Measurements from ENCODE around the gene COASY.
A peak's percentile ranks its signal among the peaks of the same experiment; 100 is the strongest.

Gene COASY

DNA sequence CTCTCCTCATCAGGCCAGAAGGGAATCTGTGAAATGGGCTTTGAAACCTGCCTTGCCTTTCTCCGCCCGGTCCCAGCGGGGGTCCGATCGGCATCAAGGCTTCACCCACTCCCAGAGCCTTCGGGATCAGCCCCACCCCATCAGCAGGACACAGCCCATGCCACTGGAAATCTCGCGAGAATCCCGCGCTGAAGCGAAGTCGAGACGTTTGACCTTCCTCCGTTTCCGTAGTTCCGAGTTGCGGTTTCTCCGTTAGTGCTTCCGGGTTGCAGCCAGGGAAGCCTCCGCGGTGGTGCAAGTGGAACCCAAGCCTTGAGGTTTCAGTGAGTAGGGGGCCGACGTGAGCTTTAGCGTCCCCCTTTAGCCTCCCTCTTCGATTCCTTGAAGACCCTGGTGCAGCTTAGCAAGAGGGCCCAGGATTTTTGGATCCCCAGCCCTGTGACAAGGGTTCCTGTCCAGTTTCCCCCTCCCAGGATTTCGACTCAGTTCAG is at the start of gene COASY:
Gene COASY (plus strand): TSS at position 252 of the 491 bp plus-strand sequence. CDS start 475 bp downstream, outside the sequence.
- FAIRE-seq (peak; percentile 93), DNase-seq (ENCODE audit: extremely low spot score, insufficient read length, low read depth) (peak; percentile 96)

DNA sequence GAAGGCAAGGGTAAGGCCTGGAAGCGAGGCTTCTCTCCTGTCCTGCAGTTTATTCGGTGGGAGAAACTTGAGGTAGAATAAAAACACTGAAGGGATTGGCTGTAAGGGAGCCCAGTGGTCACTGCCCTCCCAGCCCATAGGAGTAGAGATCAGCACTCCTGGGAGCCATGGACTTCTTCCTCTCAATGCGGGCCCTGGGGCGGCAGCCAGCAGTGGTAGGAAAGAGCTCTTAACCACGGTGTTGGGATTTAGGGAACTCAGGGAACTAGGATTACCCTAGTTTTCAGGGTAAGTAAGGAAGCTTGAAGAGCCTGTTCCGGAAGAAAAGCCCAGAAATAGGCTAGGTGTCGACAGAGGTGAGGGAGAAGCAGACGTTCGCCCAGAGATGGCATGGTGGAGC is 49.7 kb upstream of the COASY start:
- DNase-seq (ENCODE audit: extremely low spot score, insufficient read length, low read depth), result no peak
- FAIRE-seq, result no peak

DNA sequence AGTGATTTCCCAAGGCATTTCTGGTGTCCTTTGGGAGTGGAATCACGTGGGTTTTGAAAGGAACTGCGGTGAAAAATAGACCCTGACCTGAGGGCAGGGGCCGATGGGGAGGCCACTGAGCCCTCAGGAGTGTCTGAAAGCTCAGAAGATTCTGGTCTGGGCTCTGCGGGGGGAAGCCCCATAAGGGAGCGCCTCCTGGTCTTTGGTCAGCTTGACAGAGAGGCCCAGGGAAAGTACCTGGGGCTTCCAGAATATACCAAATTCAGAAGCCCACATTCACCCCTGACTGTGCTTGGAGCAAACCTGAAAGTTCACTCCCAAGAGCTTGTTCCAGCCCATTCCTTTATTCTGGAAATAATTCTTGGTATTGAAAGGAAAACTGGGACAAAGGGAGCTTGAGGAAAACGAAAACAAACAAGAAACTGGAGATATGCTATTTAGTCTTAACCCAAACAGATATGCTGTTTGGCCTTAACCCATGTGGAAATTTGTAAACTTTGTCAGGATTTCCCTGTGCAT is 49.2 kb upstream of the COASY start:
- peak; percentile 74 for FAIRE-seq
- peak; percentile 44 for DNase-seq (ENCODE audit: extremely low spot score, insufficient read length, low read depth)

DNA sequence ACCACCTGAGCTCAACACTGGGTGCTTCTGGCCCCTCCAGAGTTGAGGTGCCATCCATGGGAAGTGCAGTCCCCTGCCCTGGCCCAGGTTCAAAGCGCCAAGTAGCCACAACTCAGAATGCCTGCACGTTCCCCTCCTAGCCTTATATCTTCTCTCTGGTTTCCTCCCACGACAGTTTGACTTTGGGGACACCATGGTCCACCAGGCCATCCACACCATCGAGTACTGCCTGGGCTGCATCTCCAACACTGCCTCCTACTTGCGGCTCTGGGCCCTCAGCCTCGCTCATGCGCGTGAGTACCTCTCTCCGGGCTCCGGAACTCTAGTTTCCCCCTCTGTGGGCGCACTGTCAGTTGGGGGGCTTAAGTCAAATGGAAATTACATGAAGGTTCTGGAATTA is 48.3 kb upstream of the COASY start:
- FAIRE-seq, result no peak
- DNase-seq (ENCODE audit: extremely low spot score, insufficient read length, low read depth), result no peak

DNA sequence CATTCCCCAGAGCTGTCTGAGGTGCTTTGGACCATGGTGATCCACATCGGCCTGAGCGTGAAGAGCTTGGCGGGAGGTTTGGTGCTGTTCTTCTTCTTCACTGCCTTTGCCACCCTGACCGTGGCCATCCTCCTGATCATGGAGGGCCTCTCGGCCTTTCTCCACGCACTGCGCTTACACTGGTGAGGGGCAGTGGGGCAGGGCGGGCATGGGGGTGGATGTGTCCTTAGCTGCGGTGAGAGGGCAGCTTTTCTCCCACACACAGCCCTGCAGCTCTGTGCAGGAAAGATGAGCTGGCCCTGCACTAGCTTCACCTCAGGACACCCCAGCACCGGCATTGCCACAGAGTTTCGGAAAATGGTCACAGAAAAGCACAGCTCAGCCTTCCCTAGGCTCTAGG is 47.7 kb upstream of the COASY start:
- DNase-seq (ENCODE audit: extremely low spot score, insufficient read length, low read depth) (no peak), FAIRE-seq (no peak)

DNA sequence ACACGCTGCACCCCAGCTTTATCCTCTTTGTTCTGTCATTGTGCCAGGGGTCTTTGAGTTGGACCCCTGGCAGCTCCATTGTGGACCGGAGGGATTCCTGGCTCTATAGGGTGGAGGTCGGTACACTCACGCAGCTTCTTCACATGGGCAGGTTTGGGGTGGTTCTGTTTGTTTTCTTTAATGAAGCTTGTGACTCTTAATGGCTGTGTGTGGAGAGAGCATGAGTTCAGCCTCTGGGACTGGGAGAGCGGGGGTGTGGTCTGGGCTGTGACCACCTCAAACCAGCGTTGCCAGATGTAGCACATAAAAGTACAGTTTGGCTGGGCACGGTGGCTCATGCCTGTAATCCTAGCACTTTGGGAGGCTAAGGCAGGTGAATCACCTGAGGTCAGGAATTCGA is 47.1 kb upstream of the COASY start:
- DNase-seq (ENCODE audit: extremely low spot score, insufficient read length, low read depth), result no peak
- FAIRE-seq, result no peak

DNA sequence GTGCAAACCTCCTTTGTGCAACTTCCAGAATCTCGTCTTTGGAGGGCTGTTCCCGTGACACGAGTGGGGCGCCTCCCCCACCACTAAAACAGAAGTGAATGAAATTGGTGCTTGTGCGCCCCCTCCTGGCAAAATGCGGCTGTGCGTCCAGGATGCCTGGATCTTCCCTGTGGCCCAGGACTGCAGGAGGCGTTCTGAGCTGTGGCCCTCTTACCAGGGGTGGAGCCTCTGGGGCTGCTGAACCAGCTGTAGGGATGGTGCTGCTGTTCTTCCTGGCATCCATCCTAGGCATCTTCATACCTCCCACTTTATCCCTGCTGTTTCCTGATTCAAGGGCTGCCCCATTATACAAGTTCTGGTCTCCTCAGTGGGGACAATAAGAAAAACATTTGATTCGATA is 44.4 kb upstream of the COASY start:
- FAIRE-seq (peak; percentile 75), DNase-seq (ENCODE audit: extremely low spot score, insufficient read length, low read depth) (peak; percentile 58)

DNA sequence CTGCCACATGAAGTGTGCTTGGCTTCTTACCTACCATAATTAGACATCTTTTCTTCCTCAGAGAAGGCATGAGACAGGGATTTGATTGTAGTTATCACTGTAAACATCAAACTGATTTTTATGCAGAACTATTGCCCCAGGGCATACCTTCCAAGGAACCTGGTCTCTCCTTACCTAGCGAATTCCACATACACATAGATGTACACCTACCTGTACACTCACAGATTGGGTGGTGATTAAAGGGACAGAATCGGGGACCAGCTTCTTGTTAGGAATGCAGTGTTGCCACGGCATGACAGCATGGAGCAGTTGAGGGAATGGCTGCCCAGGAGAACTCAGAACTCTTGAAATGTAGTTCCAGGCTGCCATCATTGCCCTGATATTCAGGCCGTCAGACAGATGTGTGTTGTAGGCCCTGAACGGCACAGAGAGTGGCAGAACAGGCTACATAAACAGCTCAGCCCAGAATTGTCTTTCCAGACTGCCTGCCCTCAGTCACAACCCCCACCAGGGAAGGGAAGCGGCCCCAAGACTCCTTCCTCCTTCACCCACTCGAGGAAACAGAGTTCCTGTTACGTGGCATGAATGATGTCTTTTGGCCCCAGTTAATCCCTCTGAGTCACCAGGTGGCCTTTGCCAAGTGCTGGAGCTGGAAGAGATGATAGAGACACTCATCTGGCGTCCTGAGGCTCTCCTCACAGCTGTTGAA is 43.7 kb upstream of the COASY start:
- DNase-seq (ENCODE audit: extremely low spot score, insufficient read length, low read depth) (no peak), FAIRE-seq (no peak)

DNA sequence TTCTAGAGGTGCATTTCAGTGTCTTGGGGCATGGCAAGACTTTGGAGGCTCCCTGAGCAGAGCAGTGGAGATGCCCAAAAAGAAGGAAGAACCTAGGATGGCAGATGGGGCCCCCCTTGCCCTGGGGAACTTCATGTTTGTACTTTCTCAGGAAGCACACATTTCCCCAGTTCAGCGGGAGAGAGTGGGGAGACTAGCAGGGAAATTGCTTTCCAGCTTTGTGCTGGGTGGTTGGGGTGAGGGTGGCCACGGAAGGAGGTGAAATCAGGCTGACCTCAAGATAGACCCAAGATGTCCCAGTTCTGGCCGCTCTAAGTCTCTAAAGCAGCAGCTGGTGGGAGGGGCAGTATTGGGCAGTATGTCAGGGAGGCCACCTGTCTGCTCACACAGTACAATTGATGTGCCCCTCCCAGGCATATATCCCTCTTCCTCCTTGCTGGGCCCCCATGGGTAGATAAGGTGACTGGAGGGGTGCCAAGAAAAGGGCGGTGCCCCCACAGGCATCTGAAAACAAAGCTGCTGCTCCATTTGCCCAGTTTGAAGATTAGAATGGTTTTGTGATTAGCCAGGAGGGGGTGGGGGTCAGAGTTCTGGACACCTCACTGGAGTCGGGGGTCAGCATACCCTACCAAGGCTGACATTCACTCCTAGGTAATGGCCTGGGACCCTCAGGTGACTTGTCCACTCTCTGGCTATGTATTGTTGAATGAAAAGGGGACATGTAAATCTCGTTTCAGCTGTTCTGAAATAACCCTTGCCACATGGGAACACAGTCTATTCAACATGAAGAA is 43.0 kb upstream of the COASY start:
- FAIRE-seq (no peak), DNase-seq (ENCODE audit: extremely low spot score, insufficient read length, low read depth) (no peak)

DNA sequence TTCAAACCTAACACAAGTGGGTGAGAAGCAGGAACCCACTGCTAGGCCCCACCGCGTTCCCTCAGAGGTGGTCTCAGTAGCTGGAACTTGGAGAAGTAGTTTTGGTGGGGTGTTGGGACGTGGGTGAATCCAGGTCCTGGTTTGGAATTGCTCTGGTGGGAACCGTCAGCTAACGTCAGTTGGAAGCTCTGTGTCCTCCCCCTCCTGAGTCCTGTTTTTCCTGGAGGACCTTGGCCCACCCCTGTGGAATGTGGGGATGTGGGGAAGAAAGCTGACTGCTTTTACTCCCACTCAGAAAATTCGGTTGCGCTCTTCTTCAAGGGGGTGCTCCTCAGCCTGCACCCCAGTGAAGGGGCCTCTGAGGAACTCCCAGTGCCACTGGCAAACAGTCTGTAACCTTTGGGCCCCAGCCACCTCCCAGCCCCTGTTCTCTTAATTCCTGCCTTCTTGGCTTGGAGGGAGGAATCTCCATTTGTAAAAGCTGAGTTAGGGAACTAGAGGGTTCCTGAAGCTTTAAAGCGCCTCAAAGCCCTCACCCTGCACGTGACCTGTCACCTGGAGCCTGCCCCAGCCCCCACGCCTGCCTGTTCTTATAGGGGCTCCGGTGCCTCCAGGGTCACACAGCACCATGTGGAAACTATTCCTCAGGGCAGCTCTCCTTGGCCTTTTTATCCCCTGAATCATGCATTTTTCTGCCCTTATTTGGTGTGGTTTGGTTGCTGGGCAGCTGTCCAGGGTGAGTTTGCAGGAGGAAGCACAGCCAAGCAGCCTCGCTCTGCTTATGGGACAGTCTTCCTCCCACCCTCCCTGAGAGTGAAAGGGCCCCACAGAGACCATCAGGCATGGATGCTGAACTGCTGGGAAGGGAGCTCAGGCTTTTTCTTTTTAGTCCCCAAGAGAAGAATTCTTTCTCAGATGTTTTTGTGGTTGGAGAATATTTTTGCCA is 42.1 kb upstream of the COASY start:
- FAIRE-seq (no peak), DNase-seq (ENCODE audit: extremely low spot score, insufficient read length, low read depth) (no peak)

DNA sequence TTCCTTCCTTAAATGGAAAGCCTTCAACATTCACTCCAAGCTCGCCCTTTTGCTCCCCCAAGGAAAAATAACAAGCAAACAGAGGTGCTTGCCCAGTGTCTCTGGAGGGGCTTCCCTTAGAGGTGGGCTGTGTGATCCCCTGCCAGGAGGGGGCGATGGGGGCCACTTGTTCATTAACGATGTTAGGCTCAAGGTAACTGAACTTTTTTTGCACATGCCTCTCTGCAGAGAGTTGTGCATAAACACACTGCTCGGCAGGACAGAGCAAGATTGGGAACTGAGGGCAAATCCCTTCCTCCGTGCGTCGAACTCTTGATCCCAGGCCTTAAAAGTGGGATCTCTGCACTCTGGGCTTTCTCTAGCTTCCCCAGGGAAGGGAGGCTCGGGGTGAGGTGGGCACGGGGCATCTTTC is 41.4 kb upstream of the COASY start:
- DNase-seq (ENCODE audit: extremely low spot score, insufficient read length, low read depth), result no peak

DNA sequence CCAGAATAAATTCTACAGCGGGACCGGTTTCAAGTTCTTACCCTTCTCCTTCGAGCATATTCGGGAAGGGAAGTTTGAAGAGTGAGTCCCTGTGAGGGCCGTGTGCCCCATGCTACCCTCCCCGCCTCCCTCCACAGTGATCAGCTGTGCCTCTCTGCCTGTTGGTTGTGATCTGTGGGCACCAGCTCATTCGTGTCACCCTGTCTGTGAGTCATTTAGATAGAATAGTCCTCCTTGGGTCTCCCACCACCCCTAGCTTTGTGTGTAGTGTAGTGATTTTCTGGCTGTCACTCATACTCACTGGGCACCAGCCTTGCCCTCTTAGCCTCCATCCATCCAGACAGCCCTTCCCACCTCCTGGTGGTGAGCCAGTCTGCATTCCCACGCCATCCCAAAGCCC is 40.9 kb upstream of the COASY start:
- DNase-seq (ENCODE audit: extremely low spot score, insufficient read length, low read depth), result no peak
- no peak for FAIRE-seq

More for the DNA sequence above, 41.4 kb upstream of the COASY start:
- no peak for FAIRE-seq

DNA sequence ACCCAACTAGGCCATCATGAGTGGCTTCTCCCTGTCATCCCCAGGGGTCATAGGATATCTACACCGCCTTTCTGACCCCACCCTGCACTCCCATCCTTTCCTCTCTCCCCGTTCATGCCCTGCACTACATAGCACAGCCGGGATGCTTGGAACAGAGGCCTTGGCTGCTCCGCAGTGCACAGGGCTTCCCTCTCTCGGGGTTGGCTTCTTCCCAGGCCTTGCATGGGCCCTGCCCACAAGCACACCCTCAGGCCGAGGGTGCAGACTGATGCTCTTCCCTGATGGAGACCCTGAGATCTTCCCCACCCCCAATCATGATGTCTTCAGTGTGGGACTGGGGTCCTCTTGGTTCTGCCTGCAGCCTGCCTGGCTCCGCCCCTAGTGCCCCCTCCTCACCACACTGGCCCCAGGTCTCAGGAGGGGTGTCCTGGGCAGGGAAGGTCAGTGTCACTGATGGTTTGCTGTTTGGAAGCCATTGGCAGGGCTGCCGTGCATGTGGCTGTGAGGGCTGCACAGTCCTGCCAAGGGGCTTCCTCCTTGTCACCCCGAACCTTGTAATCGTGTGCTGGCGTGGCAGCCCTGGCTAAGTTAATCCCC is 40.2 kb upstream of the COASY start:
- FAIRE-seq (no peak), DNase-seq (ENCODE audit: extremely low spot score, insufficient read length, low read depth) (no peak)

DNA sequence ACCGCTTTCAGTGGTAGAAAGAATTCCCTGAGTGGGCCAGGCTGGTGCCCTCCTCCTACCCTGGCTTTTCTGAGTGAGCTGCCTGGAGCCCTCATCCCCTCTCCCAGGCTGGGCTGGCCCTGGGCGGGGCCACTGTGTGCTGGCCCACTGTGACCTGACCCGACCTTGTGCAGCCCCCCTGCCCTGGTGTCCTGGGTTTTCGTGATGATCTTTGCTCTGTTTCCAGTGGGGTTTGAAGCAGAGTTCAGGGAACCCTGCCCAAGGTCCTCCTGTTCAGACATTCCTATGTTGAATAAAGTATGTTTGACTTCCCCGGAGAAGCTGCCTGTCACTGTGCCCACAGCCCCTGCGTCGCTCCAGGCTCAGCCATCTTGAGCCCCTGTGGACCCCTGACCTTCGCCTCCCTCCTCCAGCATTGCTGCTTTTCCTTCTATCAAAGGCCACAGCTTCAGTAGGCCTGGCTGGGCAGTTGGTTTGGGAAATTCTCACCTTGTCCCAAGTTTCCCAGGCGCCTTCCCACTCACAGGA is 39.6 kb upstream of the COASY start:
- FAIRE-seq (no peak), DNase-seq (ENCODE audit: extremely low spot score, insufficient read length, low read depth) (no peak)

DNA sequence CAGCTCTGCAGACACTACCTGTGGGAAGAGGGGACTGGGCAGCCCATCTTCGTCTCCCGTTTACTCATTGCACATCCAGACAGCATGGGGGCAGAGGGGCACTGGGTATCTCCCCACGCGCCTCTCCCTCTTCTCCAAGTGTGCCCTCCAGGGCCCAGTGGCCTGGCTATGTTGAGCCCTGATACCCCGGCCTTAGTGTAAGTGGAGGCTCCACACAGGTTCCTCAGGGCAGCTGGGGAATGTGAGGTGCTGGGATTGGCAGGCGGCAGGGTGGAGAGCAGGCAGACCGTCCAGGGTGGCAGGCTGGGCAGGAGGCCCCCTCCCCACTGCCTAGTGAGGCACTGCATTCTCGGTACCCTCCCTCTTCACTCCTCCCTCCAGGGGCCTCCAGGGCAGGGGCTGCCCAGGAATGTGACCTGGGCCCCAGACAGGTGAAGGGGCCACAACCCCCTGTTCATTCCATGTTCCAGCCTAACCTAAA is 39.1 kb upstream of the COASY start:
- DNase-seq (ENCODE audit: extremely low spot score, insufficient read length, low read depth) (no peak), FAIRE-seq (no peak)

DNA sequence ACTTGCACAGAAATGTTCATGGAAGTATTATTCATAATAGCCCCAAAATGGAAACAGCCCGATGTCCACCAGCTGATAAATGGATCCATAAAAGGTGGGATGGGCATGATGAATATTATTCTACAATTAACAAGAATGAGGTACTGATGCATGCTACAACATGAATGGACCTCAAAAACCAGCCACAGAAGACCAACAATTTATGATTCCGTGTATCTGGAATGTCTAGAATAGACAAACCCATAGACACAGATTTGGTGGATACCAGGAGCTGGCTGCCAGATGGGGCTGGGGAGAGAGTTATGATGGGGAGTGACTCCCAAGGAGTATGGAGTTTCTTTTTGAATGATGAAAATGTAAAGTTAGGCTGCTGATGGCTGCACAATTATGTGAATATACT is 36.7 kb upstream of the COASY start:
- no peak for DNase-seq (ENCODE audit: extremely low spot score, insufficient read length, low read depth)
- FAIRE-seq, result no peak

DNA sequence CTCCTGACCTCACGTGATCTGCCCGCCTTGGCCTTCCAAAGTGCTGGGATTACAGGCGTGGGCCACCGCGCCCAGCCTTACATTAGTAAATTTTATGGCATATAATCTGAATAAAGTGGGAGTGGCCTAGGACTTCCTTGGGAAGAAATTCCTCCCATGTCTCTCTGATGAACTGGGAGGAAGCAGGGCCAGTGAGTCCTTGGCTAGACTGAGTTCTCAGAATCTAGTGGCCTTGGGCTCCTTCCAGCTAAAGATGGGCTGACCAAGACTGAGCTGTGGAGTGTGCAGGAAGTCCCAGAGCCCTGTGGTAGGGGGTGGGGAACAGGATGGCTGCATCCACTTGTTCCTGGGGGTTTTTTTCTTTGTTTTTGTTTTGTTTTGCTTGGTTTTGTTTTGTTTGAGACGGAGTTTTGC is 35.9 kb upstream of the COASY start:
- FAIRE-seq, result no peak

DNA sequence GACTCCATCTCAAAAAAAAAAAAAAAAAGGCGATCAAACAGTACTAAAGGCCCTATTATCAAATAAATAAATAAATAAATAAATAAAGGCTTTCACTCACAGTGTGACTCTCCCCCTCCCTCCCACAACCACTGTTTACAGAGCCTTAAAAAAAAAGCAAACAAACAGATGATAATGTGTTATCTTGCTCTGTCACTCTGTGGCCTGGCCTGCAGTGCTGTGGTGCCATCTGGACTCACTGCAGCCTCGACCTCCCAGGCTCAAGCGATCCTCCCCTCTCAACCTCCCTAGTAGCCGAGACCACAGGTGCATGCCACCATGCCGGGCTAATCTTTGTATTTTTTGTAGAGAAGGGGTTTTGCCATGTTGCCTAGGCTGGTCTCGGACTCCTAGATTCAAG is 34.0 kb upstream of the COASY start:
- FAIRE-seq, result no peak

More for the DNA sequence above, 35.9 kb upstream of the COASY start:
- no peak for DNase-seq (ENCODE audit: extremely low spot score, insufficient read length, low read depth)

DNA sequence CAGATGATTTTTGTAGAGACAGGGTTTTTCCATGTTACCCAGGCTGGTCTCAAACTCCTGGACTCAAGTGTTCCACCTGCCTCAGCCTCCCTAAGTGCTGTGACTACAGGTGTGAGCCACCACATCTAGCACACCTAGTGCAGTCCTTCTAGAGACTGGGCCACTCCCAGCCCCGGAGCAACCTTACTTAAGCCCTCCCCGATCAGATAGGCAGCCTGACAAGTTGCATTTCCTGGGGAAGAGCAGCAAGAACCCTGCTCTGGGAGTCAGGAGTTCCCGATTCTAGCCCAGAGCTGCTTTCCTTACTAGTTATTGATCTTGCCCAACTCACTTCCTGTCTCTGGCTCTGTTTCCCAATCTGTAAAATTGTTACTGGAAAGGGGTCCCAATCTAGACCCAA is 32.9 kb upstream of the COASY start:
- FAIRE-seq, result no peak
- DNase-seq (ENCODE audit: extremely low spot score, insufficient read length, low read depth), result no peak

More for the DNA sequence above, 34.0 kb upstream of the COASY start:
- no peak for DNase-seq (ENCODE audit: extremely low spot score, insufficient read length, low read depth)

All from GM18507 (cell line).